Retinal pigment epithelial cell (primary cell): Measurements from ENCODE around the gene GRID1.

Experiments used
- DNase-seq: peaks from one replicate; pipeline ENCODE4 v3.0.0-alpha.2; 2010; ENCODE audit warnings: low read depth
- H3K4me3 ChIP-seq: 2 replicates; pipeline ENCODE4 v1.5.1; 2011; ENCODE audit warnings: mild to moderate bottlenecking, low read length, control low read depth, moderate library complexity
- TF ChIP-seq, protein P1 (sequence below): conservative IDR thresholded peaks from 2 replicates; pipeline ENCODE4 v1.5.1; 2011; ENCODE audit warnings: low read depth, low read length, control low read depth, inconsistent platforms

GRID1 gene

GRCh38 chr10:86222687-86223086, 143.9 kb downstream of the GRID1 start:
- H3K4me3 ChIP-seq = no peak overlapping the region
- TF ChIP-seq, protein P1, sequence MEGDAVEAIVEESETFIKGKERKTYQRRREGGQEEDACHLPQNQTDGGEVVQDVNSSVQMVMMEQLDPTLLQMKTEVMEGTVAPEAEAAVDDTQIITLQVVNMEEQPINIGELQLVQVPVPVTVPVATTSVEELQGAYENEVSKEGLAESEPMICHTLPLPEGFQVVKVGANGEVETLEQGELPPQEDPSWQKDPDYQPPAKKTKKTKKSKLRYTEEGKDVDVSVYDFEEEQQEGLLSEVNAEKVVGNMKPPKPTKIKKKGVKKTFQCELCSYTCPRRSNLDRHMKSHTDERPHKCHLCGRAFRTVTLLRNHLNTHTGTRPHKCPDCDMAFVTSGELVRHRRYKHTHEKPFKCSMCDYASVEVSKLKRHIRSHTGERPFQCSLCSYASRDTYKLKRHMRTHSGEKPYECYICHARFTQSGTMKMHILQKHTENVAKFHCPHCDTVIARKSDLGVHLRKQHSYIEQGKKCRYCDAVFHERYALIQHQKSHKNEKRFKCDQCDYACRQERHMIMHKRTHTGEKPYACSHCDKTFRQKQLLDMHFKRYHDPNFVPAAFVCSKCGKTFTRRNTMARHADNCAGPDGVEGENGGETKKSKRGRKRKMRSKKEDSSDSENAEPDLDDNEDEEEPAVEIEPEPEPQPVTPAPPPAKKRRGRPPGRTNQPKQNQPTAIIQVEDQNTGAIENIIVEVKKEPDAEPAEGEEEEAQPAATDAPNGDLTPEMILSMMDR = no peak
- no peak for DNase-seq

DNA sequence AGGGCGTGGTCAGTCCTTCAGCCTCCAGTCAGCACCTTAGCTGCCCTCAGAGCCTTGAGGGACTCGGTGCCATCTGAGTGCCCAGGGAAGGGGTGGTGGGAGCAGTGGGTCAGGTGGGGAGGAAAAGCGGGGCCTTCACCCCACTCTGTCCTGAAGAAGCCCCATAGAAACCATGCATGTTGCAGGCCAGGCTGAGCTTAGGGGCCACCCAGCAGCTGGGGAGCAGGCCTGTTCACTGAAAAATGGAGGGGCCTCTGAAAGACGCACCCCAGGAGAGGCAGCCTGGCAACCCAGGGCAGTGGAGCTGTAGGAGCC, 144.3 kb downstream of the GRID1 start:
- TF ChIP-seq, protein P1 = no peak
- no peak for DNase-seq
- H3K4me3 ChIP-seq = no peak overlapping the region

DNA sequence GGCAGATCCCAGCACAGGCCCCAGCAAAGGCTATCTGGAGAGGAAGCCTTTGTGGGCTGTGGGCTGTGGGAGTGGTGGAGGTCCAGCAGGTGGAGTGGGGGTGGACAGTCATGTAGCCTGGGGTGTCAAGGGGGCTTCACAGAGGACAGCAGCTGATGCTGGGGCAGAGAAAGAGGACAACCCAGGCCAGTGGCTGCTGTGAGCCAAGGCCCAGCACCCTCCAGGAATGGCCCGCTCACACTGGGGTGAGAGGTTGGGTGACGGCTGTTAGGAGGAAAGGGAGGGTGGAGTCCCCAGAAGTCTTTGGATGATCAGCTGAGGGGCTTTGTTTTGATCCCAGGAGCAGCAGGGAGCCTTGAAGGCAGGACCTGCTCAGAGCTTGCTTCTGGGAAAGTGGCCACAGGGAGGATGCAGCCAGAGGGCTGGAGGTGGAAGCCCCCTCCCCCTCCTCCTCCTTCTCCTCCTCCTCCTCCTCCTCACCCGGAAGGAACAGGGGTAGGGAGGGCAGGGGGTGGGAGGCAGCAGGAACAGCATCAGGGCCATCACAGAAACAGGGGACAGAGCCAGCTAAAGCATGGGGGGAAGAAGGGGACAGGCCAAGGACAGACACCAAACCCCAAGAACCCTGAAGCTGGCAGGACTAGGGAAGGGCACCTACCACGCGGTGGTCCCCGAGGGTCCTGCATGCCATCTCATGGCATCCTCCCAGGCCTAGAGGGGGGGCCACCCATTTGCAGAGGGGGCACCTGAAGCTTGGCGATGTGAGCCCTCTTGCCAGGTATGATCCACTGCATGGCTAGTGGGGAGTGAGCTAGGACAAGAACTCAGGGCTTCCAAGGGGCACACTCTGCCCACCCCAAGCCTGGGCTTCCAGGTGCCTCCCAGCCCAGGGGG, 144.9 kb downstream of the GRID1 start:
- no peak overlapping the region for H3K4me3 ChIP-seq
- TF ChIP-seq, protein P1 = no peak
- DNase-seq = no peak

GRCh38 chr10:86220626-86221025, 146.0 kb downstream of the GRID1 start:
- TF ChIP-seq, protein P1 = no peak
- no peak for DNase-seq
- no peak overlapping the region for H3K4me3 ChIP-seq

DNA sequence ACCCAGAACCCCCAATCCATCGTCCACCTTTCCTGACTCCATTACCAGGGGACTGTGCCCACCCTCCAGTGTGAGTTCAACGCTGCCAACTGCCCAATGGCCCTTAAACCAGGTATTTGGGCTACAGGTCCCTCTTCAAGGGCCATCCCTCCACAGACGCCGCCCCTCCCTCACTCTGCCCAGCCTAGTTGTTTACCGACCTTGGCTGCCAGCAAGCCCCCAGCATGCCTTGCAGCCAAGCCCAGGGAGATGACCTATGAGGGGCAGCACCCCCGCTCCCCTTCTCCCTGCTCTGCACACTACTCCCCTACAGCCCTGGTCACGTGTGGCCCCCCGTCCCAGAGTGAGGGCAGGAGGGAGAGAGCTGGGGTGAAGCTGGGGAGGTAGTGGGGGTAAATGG, 147.3 kb downstream of the GRID1 start:
- DNase-seq = no peak
- TF ChIP-seq, protein P1 = no peak
- no peak overlapping the region for H3K4me3 ChIP-seq

DNA sequence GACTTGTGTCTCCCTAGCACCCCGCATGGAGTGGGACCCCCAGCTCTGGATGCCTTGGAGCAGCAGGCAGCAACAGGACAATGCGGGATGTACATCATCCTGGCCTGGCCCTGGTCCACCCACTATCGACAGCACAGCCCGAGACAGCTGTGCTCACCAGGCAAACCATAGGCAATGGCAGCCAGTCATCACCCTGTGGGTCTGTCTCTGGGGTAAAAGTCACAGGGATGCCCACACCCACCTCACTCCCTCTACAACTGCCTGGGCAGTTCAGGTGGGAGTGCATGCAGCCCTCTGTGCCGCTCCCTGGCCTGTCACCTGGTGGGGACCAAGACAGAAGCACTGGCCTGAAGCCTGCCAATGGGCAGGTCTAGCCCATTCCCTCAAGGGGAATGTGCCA, 147.8 kb downstream of the GRID1 start:
- no peak for DNase-seq
- TF ChIP-seq, protein P1 = no peak
- no peak overlapping the region for H3K4me3 ChIP-seq

- TF ChIP-seq, protein P1 = no peak
- DNase-seq = no peak
- no peak overlapping the region for H3K4me3 ChIP-seq
These were observed 148.4 kb downstream of the GRID1 start for GRCh38 chr10:86218160-86218559.
